Hindlimb muscle (tissue), 1 donor: ENCODE data around the gene TMPRSS4. TPM values are rescaled to one million over a fixed set of nuclear protein-coding genes. Genes with fewer than 3 reads are reported as not detected.

Experiments
- DNase-seq: peaks from one replicate; pipeline ENCODE4 v3.0.0-alpha.2; 2013
- polyA plus RNA-seq: library from polyadenylated mRNA; unstranded; fragments of 120-200 nt; gene quantifications from one replicate; pipeline ENCODE4 v1.2.1, GENCODE V29; 2013; ENCODE audit not compliant: insufficient read length

Gene TMPRSS4
- polyA plus RNA-seq, 1 donor: 0.08 TPM

- no peak for DNase-seq
Measured at GRCh38 chr11:118080296-118080695, 3.4 kb downstream of the TMPRSS4 start.

GRCh38 chr11:118081241-118081958, 4.5 kb downstream of the TMPRSS4 start:
- DNase-seq: no peak

GRCh38 chr11:118082880-118083552, 6.1 kb downstream of the TMPRSS4 start:
- DNase-seq: no peak

- no peak for DNase-seq
Measured at GRCh38 chr11:118084247-118084646, 7.4 kb downstream of the TMPRSS4 start.

GRCh38 chr11:118084656-118085055, 7.8 kb downstream of the TMPRSS4 start:
- DNase-seq: no peak

GRCh38 chr11:118086913-118087768, 10.3 kb downstream of the TMPRSS4 start, which contains the start of gene SMIM35:
SMIM35 (minus strand) TSS chr11:118086963; CDS start chr11:118086757, 206 bp downstream.
- DNase-seq: no peak

- no peak for DNase-seq
Measured at GRCh38 chr11:118087931-118088330, 11.1 kb downstream of the TMPRSS4 start.

GRCh38 chr11:118088531-118088930, 11.7 kb downstream of the TMPRSS4 start:
- DNase-seq: no peak

GRCh38 chr11:118090545-118091162, 13.8 kb downstream of the TMPRSS4 start:
- DNase-seq: no peak

GRCh38 chr11:118091690-118092089, 14.8 kb downstream of the TMPRSS4 start:
- no peak for DNase-seq

- no peak for DNase-seq
Measured at GRCh38 chr11:118092907-118093571, 16.2 kb downstream of the TMPRSS4 start.

- no peak for DNase-seq
Measured at GRCh38 chr11:118095493-118095892, 18.6 kb downstream of the TMPRSS4 start.

GRCh38 chr11:118095967-118096367, 19.1 kb downstream of the TMPRSS4 start:
- no peak for DNase-seq

- no peak for DNase-seq
Measured at GRCh38 chr11:118098996-118099837, 22.3 kb downstream of the TMPRSS4 start.

- DNase-seq: no peak
Measured at GRCh38 chr11:118099838-118100556, 23.1 kb downstream of the TMPRSS4 start.

GRCh38 chr11:118100691-118101232, 23.9 kb downstream of the TMPRSS4 start:
- DNase-seq: no peak

GRCh38 chr11:118102721-118103261, 25.9 kb downstream of the TMPRSS4 start:
- no peak for DNase-seq

GRCh38 chr11:118104491-118104890, 27.6 kb downstream of the TMPRSS4 start:
- no peak for DNase-seq

GRCh38 chr11:118105657-118106305, 28.9 kb downstream of the TMPRSS4 start:
- no peak for DNase-seq
